ENCODE data around the gene ACTR8. TPM values are rescaled to one million over a fixed set of nuclear protein-coding genes. Genes with fewer than 3 reads are reported as not detected.

The ACTR8 gene
- total RNA-seq, 1 donor from 2014 or later: 39.2 TPM

GRCh38 chr3:53880396-53881345, 1.3 kb downstream of the ACTR8 start:
- Histone ChIP-seq H3K4me3 (ENCODE audit: low read depth, low read length) (peak overlapping the region; percentile 65), H3K27me3 (ENCODE audit: control insufficient read depth, insufficient read depth, low read length) (no peaks in the 10 kb centered on the region), H3K36me3 (ENCODE audit: control insufficient read depth, insufficient read depth, low read length) (no peaks in the 10 kb centered on the region)
- no peak for DNase-seq (ENCODE audit: low read depth)
- TF ChIP-seq, protein P1, sequence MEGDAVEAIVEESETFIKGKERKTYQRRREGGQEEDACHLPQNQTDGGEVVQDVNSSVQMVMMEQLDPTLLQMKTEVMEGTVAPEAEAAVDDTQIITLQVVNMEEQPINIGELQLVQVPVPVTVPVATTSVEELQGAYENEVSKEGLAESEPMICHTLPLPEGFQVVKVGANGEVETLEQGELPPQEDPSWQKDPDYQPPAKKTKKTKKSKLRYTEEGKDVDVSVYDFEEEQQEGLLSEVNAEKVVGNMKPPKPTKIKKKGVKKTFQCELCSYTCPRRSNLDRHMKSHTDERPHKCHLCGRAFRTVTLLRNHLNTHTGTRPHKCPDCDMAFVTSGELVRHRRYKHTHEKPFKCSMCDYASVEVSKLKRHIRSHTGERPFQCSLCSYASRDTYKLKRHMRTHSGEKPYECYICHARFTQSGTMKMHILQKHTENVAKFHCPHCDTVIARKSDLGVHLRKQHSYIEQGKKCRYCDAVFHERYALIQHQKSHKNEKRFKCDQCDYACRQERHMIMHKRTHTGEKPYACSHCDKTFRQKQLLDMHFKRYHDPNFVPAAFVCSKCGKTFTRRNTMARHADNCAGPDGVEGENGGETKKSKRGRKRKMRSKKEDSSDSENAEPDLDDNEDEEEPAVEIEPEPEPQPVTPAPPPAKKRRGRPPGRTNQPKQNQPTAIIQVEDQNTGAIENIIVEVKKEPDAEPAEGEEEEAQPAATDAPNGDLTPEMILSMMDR (IDR thresholded peaks at IDR 0.05; ENCODE audit: insufficient read depth, low read length, poor library complexity, severe bottlenecking): no peak

- TF ChIP-seq, protein P1 (IDR thresholded peaks at IDR 0.05; ENCODE audit: insufficient read depth, low read length, poor library complexity, severe bottlenecking): no peak
- no peak for DNase-seq (ENCODE audit: low read depth)
- Histone ChIP-seq H3K36me3 (ENCODE audit: control insufficient read depth, insufficient read depth, low read length) (peaks cover 1% of the 10 kb centered on the region), H3K27me3 (ENCODE audit: control insufficient read depth, insufficient read depth, low read length) (no peaks in the 10 kb centered on the region), H3K4me3 (ENCODE audit: low read depth, low read length) (no peak overlapping the region)
These were observed 16.0 kb downstream of the ACTR8 start for GRCh38 chr3:53865732-53866499.

DNA sequence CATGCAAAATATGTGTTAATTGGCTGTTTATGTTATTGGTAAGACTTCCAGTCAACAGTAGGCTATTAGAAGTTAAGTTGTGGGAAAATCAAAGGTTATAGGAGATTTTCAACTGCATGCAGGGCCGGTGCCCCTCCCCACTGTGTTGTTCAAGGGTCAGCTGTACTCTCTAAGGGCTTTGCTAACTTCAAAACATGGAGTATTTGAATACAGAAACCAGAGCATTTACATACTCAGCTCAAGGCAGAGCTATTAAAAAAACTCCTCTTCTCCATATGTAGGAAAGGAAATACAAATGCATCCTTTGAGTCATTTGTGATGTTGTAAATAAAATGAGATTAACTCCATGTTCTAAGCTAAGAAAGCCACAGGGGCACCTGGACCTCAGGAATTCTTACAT, 18.8 kb downstream of the ACTR8 start:
- TF ChIP-seq, protein P1 (IDR thresholded peaks at IDR 0.05; ENCODE audit: insufficient read depth, low read length, poor library complexity, severe bottlenecking): no peak

DNA sequence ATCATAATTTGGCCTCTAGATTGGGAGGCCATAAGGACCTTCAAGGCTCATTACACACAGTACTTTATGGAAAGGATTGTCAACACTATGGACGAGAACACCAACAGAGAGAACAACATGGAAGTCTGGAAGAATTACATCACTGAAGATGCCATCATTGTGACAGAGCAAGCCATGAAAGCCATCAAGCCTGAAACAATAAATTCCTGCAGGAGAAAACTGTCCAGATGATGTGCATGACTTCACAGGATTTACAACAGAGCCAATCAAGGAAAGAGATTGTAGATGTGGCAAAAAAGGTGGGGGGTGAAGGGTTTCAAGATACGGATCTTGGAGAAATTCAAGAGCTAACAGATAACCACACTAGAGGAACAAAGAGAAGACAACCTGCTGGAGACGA, 19.7 kb downstream of the ACTR8 start:
- no peaks in the 10 kb centered on the region for H3K27me3 ChIP-seq (ENCODE audit: control insufficient read depth, insufficient read depth, low read length)
- DNase-seq (ENCODE audit: low read depth): no peak
- no peak overlapping the region for H3K4me3 ChIP-seq (ENCODE audit: low read depth, low read length)
- TF ChIP-seq, protein P1 (IDR thresholded peaks at IDR 0.05; ENCODE audit: insufficient read depth, low read length, poor library complexity, severe bottlenecking): no peak
- no peaks in the 10 kb centered on the region for H3K36me3 ChIP-seq (ENCODE audit: control insufficient read depth, insufficient read depth, low read length)

More for the DNA sequence above, 18.8 kb downstream of the ACTR8 start:
- H3K4me3 ChIP-seq (ENCODE audit: low read depth, low read length): no peak overlapping the region
- no peaks in the 10 kb centered on the region for H3K27me3 ChIP-seq (ENCODE audit: control insufficient read depth, insufficient read depth, low read length)
- no peak for DNase-seq (ENCODE audit: low read depth)
- H3K36me3 ChIP-seq (ENCODE audit: control insufficient read depth, insufficient read depth, low read length): no peaks in the 10 kb centered on the region

DNA sequence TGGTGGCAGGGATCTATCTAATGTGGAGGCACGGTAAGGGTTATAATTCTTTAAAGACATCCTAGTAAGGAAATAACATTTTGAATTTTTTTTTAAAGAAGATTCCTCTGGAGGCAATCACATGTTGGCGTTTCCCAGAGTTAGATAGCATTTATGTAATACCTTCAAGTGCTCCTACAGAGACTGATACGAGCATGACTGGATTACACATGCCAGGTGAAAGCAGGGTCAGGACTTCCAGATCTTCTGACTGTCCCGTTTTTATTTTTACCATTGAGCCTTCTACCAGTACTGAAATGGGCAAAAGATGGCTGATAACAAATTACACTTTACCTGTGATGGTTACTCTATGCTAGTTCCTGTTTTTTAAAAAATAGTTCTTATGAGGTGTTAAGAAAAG, 21.8 kb downstream of the ACTR8 start:
- Histone ChIP-seq H3K4me3 (ENCODE audit: low read depth, low read length) (no peak overlapping the region), H3K36me3 (ENCODE audit: control insufficient read depth, insufficient read depth, low read length) (no peaks in the 10 kb centered on the region), H3K27me3 (ENCODE audit: control insufficient read depth, insufficient read depth, low read length) (no peaks in the 10 kb centered on the region)
- no peak for DNase-seq (ENCODE audit: low read depth)
- TF ChIP-seq, protein P1 (IDR thresholded peaks at IDR 0.05; ENCODE audit: insufficient read depth, low read length, poor library complexity, severe bottlenecking): no peak
